T-helper 2 cell treated with Interferon-gamma antibody and Interleukin-4, amounts not matched to agents 5 μg/mL and 100 μg/mL, for 36 hours (primary cell): ENCODE data around the gene DACT2.
"Not testable (repeated sequence)": the region's sequence is repeated elsewhere in the genome, so short reads cannot be mapped to it uniquely, and the experiment has no call there.

Source experiments
- DNase-seq: peaks from one replicate; pipeline ENCODE4 v3.0.0; 2021; ENCODE audit warnings: low spot score
- H3K27ac Mint-ChIP-seq: one replicate; pipeline ENCODE4 v1.8.0; 2021; ENCODE audit warnings: mild to moderate bottlenecking, mixed read lengths
- H3K27me3 Mint-ChIP-seq: one replicate; pipeline ENCODE4 v1.8.0; 2021; ENCODE audit warnings: low read depth, mixed read lengths
- H3K36me3 Mint-ChIP-seq: one replicate; pipeline ENCODE4 v1.8.0; 2021; ENCODE audit warnings: low read depth, mixed read lengths
- H3K4me1 Mint-ChIP-seq: one replicate; pipeline ENCODE4 v1.8.0; 2021; ENCODE audit warnings: low read depth, mixed read lengths
- H3K4me3 Mint-ChIP-seq: one replicate; pipeline ENCODE4 v1.8.0; 2022; ENCODE audit warnings: mild to moderate bottlenecking, moderate library complexity, mixed read lengths
- H3K9me3 Mint-ChIP-seq: one replicate; pipeline ENCODE4 v1.8.0; 2021; ENCODE audit warnings: mixed read lengths

Gene DACT2

DNA sequence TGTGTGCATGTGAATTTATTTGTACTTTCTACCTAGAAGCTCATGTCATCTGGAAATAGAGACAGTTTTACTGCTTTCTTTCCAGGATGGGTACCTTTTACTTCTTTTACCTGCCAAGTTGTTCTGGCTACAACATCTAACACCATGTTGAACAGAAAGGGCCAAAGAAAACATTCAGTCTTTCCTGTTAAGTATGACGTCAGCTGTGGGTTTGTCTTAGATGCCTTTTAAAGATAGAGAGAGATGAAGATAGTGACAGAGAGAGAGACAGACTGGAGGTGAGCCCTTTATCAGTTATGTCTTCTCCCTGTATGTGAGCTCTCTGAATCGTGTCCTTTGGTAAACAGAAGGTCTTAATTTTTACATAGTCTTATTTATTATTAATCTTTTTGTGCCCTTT lies 3.4 kb upstream of the DACT2 start:
- Mint-ChIP-seq H3K27me3 (peaks cover 44% of the 10 kb centered on the region), H3K36me3 (no peaks in the 10 kb centered on the region), H3K4me1 (peaks cover 11% of the 10 kb centered on the region), H3K27ac (no peak overlapping the region), H3K9me3 (peaks cover 7% of the 10 kb centered on the region), H3K4me3 (peak overlapping the region; percentile 7)
- DNase-seq: no peak

DNA sequence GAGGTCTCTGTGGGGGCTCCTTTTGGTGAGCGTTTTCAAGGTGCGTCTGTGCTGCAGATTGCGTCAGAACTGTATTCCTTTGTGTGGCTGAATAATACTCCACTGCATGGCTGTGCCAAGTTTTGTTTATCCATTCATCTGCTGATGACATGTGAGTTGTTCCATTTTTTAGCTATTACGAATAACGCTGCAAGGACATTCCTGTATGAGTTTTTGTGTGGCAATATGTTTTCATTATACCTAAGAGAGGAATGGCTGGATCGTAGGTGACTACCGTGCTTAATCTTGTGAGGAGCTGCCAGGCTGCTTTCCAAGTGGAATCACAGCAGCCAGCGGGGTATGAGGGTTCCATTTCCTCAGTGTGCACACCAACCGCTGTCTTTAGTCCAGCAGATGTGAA lies 1.1 kb upstream of the DACT2 start:
- H3K9me3 Mint-ChIP-seq: peaks cover 7% of the 10 kb centered on the region
- no peak overlapping the region for H3K4me3 Mint-ChIP-seq
- no peak overlapping the region for H3K27ac Mint-ChIP-seq
- peaks cover 35% of the 10 kb centered on the region for H3K27me3 Mint-ChIP-seq
- H3K4me1 Mint-ChIP-seq: peaks cover 11% of the 10 kb centered on the region
- no peak for DNase-seq
- H3K36me3 Mint-ChIP-seq: no peaks in the 10 kb centered on the region

DNA sequence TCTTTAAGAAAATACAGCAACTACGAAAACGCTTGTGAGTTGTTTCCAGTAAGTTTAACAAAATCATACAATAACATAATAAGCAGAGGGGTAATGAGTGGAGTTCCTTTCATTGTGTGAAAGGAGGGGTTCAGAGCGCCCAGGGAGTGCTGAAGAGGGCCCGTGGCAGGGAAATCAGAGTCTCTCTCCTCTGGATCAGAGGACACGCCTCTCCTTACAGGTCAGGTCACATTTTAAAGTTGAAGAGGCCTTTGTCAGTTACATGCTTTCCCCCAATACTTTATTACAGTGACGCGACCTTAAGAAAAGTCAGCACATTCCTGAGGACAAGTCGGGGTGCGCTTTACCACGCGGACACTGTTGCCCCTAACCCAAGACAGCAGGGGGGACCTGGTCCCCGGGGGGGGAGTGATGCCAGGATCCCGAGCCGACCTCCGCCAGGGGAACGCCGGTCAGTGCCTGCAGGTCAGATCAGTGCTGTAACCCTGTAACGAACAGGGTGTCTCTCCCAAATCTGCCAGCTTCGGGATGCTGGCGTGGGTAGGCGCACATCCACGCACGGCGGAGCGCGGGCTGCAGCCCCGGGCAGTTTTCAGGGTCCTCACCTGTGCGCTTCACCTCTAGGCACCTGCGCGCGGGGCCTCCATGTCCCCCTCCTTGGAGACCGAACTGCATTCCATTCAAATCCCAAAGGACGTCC lies 848 bp downstream of the DACT2 start:
- no peak overlapping the region for H3K27ac Mint-ChIP-seq
- H3K4me3 Mint-ChIP-seq: no peak overlapping the region
- peaks cover 41% of the 10 kb centered on the region for H3K27me3 Mint-ChIP-seq
- H3K4me1 Mint-ChIP-seq: peaks cover 9% of the 10 kb centered on the region
- H3K36me3 Mint-ChIP-seq: no peaks in the 10 kb centered on the region
- DNase-seq: no peak
- peaks cover 7% of the 10 kb centered on the region for H3K9me3 Mint-ChIP-seq

DNA sequence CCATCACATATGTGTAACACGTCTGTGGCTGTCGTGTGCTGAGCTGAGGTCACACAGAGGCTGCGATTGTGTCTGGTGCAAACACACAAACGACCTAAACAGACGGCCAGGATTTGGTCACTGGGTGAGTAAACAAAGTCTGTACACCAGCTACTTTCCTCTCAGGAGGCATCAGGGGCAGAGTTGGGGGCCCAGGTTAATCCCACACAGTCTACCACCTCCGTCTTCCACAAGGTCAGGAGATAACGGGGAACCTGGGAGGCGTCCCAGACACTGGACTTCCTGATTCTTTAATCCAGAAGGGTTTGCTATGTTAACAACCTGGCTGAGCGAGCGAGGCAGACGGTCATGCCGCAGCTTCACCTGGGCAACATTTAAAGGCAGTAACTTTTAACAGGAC lies 1.5 kb downstream of the DACT2 start:
- H3K36me3 Mint-ChIP-seq: no peaks in the 10 kb centered on the region
- no peak for DNase-seq
- H3K4me1 Mint-ChIP-seq: peaks cover 3% of the 10 kb centered on the region
- H3K4me3 Mint-ChIP-seq: no peak overlapping the region
- H3K27ac Mint-ChIP-seq: no peak overlapping the region
- peaks cover 7% of the 10 kb centered on the region for H3K9me3 Mint-ChIP-seq
- H3K27me3 Mint-ChIP-seq: peaks cover 42% of the 10 kb centered on the region

DNA sequence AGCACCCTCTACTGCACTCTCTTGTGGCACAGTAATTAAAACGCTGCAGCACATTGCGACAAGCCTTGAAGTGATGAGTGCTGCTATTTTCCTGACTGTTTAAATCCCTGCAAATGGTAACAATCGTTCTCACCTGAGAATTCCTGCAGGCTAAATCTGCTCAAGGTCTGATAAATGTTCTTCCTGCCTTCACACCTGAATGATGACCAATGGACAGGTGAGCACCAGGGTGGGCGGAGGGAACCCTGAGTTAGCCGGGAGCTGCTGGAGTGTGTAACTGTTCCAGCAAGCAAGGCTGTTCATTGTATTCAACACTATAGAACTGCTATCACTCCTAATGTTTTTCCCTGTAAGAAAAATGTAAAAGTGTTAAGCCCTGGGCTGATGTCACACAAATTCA lies 4.0 kb downstream of the DACT2 start:
- Mint-ChIP-seq H3K27me3 (peaks cover 33% of the 10 kb centered on the region), H3K9me3 (no peaks in the 10 kb centered on the region), H3K4me1 (no peaks in the 10 kb centered on the region)

DNA sequence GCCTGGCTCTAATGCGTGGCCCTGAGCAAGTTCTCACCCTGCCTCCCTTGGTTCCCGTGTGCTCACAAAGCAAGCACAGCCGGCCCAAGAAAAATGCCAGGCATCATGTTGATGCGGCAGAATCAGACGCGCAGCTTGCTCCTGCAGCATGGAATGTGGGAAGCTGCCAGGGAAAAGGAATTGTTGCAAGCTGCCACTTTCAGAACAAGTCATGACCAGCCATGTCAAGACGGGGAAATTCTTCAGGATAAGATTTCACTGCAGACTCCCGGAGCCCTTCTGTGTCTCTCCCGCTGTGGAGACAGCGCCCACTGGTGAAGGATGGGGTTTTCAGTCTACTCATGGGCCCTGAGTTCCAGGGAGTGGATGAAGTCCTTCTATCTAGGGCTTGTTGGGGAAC lies 4.6 kb downstream of the DACT2 start:
- Mint-ChIP-seq H3K4me3 (no peak overlapping the region), H3K27me3 (peaks cover 30% of the 10 kb centered on the region), H3K27ac (no peak overlapping the region), H3K9me3 (no peaks in the 10 kb centered on the region), H3K36me3 (no peaks in the 10 kb centered on the region), H3K4me1 (no peaks in the 10 kb centered on the region)
- no peak for DNase-seq

More for the DNA sequence above, 4.0 kb downstream of the DACT2 start:
- DNase-seq: no peak
- H3K36me3 Mint-ChIP-seq: no peaks in the 10 kb centered on the region
- no peak overlapping the region for H3K27ac Mint-ChIP-seq
- no peak overlapping the region for H3K4me3 Mint-ChIP-seq

DNA sequence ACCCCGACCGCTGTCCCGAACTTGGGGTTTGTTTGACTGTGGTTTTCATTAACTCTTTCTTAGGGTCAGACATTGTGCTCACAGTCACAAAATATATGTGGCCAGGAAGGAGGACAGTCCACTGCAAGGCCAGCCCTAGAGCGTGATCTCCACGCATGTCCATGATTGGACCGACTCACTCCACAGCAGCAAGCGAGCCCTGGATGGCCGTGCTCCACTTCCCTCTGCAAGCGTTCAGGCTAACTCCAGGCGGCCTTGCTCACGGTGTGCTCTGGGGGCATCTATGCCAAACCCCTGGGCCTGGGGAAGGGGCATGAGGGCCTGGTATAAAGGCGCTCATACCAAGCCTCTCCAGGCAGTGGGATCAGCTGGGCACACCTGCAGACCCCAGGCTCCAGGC lies 5.6 kb downstream of the DACT2 start:
- Mint-ChIP-seq H3K4me3 (no peak overlapping the region), H3K4me1 (no peaks in the 10 kb centered on the region), H3K27me3 (peaks cover 28% of the 10 kb centered on the region), H3K36me3 (no peaks in the 10 kb centered on the region), H3K9me3 (no peaks in the 10 kb centered on the region), H3K27ac (no peak overlapping the region)
- no peak for DNase-seq

DNA sequence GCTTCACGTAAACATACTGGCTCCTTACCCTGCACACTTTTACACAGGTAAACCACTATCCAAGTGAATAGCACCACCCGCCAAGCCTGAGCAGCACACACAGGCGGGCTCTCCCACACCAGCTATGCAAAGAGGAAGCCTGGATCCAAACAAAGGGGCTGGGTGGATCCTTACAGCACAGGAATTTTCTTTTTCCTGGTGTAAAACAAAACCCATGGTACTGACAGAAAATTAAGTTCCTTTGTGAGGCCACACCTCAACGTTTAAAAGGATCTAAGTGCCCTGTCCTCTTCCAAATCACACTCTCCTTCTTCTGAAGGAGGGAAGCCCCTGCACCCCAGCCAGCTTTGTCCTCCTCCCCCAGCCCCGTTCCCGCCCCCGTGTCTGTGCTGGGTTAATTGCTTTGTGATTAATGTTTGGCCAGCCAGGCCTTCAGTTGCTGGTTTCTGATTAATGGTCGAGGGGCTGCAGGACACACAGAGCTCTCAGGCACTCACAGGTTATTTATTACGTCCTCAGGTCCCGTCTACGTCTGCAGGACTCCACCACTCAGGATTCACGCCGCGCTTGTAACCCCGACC lies 6.1 kb downstream of the DACT2 start:
- Mint-ChIP-seq H3K36me3 (no peaks in the 10 kb centered on the region), H3K4me3 (no peak overlapping the region), H3K27ac (no peak overlapping the region), H3K4me1 (no peaks in the 10 kb centered on the region), H3K27me3 (peaks cover 23% of the 10 kb centered on the region), H3K9me3 (no peaks in the 10 kb centered on the region)
- no peak for DNase-seq

DNA sequence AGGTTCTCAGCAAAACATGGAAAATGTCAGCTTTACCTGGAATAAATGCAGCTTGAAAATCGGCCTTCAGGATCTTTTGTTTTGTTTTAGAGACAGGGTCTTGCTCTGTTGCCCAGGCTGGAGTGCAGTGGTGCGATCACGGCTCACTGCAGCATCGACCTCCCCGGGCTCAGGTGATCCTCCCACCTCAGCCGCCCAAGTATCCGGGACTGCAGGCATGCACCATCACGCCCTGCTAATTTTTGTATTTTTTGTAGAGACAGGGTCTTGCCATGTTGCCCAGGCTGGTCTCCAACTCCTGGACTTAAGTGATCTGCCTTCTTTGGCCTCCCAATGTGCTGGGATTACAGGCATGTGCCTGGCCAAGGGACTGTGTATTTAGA lies 7.5 kb downstream of the DACT2 start:
- peaks cover 16% of the 10 kb centered on the region for H3K27me3 Mint-ChIP-seq
- not testable (repeated sequence) for H3K4me3 Mint-ChIP-seq, DNase-seq, H3K9me3 Mint-ChIP-seq, H3K36me3 Mint-ChIP-seq, H3K4me1 Mint-ChIP-seq, H3K27ac Mint-ChIP-seq

DNA sequence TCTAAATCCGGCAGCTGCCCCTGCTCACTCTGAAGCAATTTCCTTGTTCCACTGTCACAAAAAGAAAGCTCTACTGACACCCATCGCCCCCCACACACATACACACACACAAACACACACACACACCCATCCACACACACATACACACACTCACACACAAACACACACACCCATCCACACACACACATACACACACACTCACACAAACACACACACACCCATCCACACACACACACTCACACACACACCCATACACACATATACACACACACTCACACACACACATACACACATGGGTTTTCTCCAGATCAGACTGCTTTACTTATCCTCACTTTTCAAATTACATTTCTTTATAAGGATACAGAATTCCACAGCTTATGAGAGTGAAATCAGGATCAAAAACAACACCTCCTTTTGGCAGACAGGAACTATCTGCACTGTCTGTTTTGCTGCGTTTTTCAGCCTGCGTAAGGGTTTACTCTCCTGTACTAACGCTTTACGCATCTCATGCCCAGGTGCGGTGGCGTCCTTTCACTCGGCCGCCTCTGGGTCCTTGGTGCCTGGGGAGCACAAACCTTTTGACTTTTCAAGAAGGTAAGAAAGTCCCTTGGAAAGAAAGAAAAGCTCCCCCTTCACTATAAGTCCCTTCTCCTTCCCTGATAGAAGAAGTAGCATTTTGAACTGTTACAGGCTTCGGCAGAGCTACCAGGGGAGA lies 8.0 kb downstream of the DACT2 start:
- no peak overlapping the region for H3K4me3 Mint-ChIP-seq
- H3K27ac Mint-ChIP-seq: no peak overlapping the region
- H3K27me3 Mint-ChIP-seq: peaks cover 16% of the 10 kb centered on the region
- DNase-seq: no peak
- H3K9me3 Mint-ChIP-seq: no peaks in the 10 kb centered on the region
- no peaks in the 10 kb centered on the region for H3K4me1 Mint-ChIP-seq
- H3K36me3 Mint-ChIP-seq: no peaks in the 10 kb centered on the region

DNA sequence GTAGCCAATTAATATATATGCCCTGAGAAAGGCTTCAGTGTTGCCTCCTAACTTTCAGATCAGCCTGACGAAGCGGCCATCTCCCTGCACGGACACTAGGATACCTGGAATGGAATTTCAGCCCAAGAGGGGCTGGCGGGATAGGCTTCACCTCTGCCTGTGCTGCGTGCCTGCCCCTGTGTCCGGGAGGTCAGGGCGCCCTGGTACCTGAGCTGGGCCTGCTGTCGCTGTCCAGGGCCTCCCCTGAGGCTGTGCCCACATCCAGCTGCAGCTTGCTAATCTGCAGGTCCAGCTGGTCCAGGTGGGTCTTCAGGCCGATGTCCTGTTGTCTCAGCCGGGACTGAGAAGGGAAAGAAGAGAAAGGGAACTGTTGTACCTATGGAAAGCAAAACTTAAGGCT lies 8.6 kb downstream of the DACT2 start:
- DNase-seq: no peak
- Mint-ChIP-seq H3K9me3 (no peaks in the 10 kb centered on the region), H3K27me3 (peaks cover 15% of the 10 kb centered on the region), H3K36me3 (no peaks in the 10 kb centered on the region), H3K27ac (no peak overlapping the region), H3K4me3 (no peak overlapping the region), H3K4me1 (no peaks in the 10 kb centered on the region)

DNA sequence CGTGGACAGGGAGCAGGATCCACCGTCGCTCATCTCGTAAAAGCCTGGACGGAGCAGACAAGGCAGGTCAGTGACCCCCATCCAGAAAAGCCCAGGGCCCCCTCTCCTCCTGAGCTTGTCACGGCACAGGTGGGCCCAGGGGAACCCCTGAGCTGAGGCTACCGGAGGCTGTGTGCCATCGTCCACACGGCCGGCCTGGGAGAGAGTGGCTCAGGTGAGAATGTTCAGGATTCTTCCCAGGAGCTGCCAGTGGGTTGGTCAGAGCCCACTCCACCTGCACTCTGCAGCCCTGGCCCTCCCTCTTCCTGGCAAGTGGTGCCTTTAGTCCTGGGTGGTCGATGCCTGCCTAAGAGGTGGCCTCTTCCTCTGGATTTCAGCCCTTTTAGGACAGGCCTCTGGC lies 9.2 kb downstream of the DACT2 start:
- H3K9me3 Mint-ChIP-seq: no peaks in the 10 kb centered on the region
- H3K4me1 Mint-ChIP-seq: no peaks in the 10 kb centered on the region

DNA sequence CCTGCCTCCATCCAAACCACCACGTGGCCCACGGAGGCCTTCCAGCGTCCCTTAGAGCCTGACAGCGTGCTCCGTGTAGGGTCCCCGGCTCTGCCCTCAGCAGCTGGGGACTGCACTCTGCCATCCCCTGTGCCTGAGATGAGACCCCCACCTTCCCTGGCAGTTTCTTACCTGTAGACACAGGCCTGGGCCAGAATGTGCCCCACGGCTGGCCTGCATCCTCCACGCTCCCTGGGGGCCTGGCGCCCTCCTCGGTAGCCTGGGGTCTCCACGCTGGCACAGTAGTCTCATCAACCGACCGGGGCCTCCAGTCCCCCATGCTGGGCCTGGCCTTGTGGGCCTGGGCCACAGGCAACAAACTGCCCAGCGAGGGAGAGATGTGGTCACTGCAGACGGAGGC lies 9.6 kb downstream of the DACT2 start:
- Mint-ChIP-seq H3K4me1 (no peaks in the 10 kb centered on the region), H3K4me3 (no peak overlapping the region), H3K9me3 (no peaks in the 10 kb centered on the region), H3K27me3 (peaks cover 6% of the 10 kb centered on the region), H3K36me3 (no peaks in the 10 kb centered on the region), H3K27ac (no peak overlapping the region)
- no peak for DNase-seq

More for the DNA sequence above, 9.2 kb downstream of the DACT2 start:
- Mint-ChIP-seq H3K36me3 (no peaks in the 10 kb centered on the region), H3K4me3 (no peak overlapping the region), H3K27ac (no peak overlapping the region), H3K27me3 (peaks cover 10% of the 10 kb centered on the region)
- no peak for DNase-seq

DNA sequence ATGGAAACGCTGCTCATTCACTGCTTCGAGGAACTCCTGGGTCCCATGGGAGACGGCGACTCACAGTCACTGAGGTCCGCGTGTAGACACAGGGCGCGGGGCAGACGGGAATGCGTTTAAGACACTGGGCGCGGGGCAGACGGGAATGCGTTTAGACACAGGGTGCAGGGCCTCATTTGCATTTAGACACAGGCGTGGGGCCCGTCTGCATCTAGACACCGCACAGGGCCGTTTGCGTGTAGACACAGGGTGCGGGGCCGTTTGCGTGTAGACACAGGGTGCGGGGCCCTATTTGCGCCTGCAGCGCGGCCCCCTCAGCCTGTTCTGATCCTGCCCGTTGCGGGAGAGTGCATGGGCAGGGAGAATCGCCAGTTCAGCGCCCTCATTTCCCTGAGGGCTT lies 10.4 kb downstream of the DACT2 start:
- H3K9me3 Mint-ChIP-seq: no peaks in the 10 kb centered on the region
- H3K36me3 Mint-ChIP-seq: no peaks in the 10 kb centered on the region
- H3K4me1 Mint-ChIP-seq: no peaks in the 10 kb centered on the region
- no peak for DNase-seq
- no peak overlapping the region for H3K27ac Mint-ChIP-seq
- H3K27me3 Mint-ChIP-seq: peaks cover 4% of the 10 kb centered on the region
- no peak overlapping the region for H3K4me3 Mint-ChIP-seq
